GM08714 (cell line): Measurements from ENCODE around the gene ZNF821.
A peak's percentile ranks its signal among the peaks of the same experiment; 100 is the strongest.
"Not testable (repeated sequence)": the region's sequence is repeated elsewhere in the genome, so short reads cannot be mapped to it uniquely, and the experiment has no call there.

ENCODE experiments used
- H3K4me3 ChIP-seq: fragments of 200-500 bp; sonication (Bioruptor generic); 2 replicates; pipeline ENCODE4 v1.5.1; 2014; ENCODE audit warnings: mild to moderate bottlenecking, low read length, inconsistent platforms
- ZNF274 ChIP-seq: IDR thresholded peaks from 2 replicates; pipeline ENCODE4 v1.6.1; 2012; ENCODE audit warnings: mild to moderate bottlenecking, low read depth, low read length

ZNF821 gene

GRCh38 chr16:71893888-71894228, 9.9 kb upstream of the ZNF821 start:
- no peak for TF ChIP-seq ZNF274
- H3K4me3 ChIP-seq, result peak overlapping the region; percentile 85; the same call in 1 of the 2 replicates

- TF ChIP-seq ZNF274, result no peak
- no peak overlapping the region for H3K4me3 ChIP-seq
These were observed 5.2 kb upstream of the ZNF821 start for GRCh38 chr16:71889147-71889546.

GRCh38 chr16:71885261-71885650, 1.3 kb upstream of the ZNF821 start:
- no peak overlapping the region for H3K4me3 ChIP-seq
- TF ChIP-seq ZNF274, result no peak

GRCh38 chr16:71883168-71883848, 674 bp downstream of the ZNF821 start:
- no peak for TF ChIP-seq ZNF274
- H3K4me3 ChIP-seq, result peak overlapping the region; percentile 60

GRCh38 chr16:71882505-71883167, 1.3 kb downstream of the ZNF821 start:
- peak overlapping the region; percentile 60 for H3K4me3 ChIP-seq
- no peak for TF ChIP-seq ZNF274

- no peak for TF ChIP-seq ZNF274
- no peak overlapping the region for H3K4me3 ChIP-seq
These were observed 3.8 kb downstream of the ZNF821 start for GRCh38 chr16:71880176-71880575.

GRCh38 chr16:71878911-71879310, 5.1 kb downstream of the ZNF821 start:
- H3K4me3 ChIP-seq, result no peak overlapping the region
- TF ChIP-seq ZNF274, result no peak

- H3K4me3 ChIP-seq, result no peak overlapping the region
- no peak for TF ChIP-seq ZNF274
These were observed 10.8 kb downstream of the ZNF821 start for GRCh38 chr16:71873199-71873598.

GRCh38 chr16:71870818-71871217, 13.2 kb downstream of the ZNF821 start:
- H3K4me3 ChIP-seq, result no peak overlapping the region
- no peak for TF ChIP-seq ZNF274

- no peak overlapping the region for H3K4me3 ChIP-seq
- no peak for TF ChIP-seq ZNF274
These were observed 14.9 kb downstream of the ZNF821 start for GRCh38 chr16:71869089-71869488.

- H3K4me3 ChIP-seq, result no peak overlapping the region
- no peak for TF ChIP-seq ZNF274
These were observed 16.0 kb downstream of the ZNF821 start for GRCh38 chr16:71867939-71868338.

- not testable (repeated sequence) for H3K4me3 ChIP-seq
These were observed 16.8 kb downstream of the ZNF821 start for GRCh38 chr16:71867175-71867574.

- no peak for TF ChIP-seq ZNF274
- no peak overlapping the region for H3K4me3 ChIP-seq
These were observed 18.7 kb downstream of the ZNF821 start for GRCh38 chr16:71865173-71865863.

- no peak overlapping the region for H3K4me3 ChIP-seq
- TF ChIP-seq ZNF274, result no peak
These were observed 20.0 kb downstream of the ZNF821 start for GRCh38 chr16:71863995-71864394.
